ENCODE results near the gene RUNX2.
"Not testable (repeated sequence)": the region's sequence is repeated elsewhere in the genome, so short reads cannot be mapped to it uniquely, and the experiment has no call there.

The RUNX2 gene

GRCh38 chr6:45448417-45449389 lies 120.6 kb downstream of the RUNX2 start:
- intact Hi-C loops (cut with DNase I) = no loop called here
- no peak for DNase-seq

- DNase-seq = no peak
- intact Hi-C loops (cut with DNase I) = no loop called here
Observed at GRCh38 chr6:45450132-45450531, 122.0 kb downstream of the RUNX2 start.

- DNase-seq = no peak
- intact Hi-C loops (cut with DNase I) = no loop called here
Observed at GRCh38 chr6:45450831-45451230, 122.7 kb downstream of the RUNX2 start.

- intact Hi-C loops (cut with DNase I) = no loop called here
- no peak for DNase-seq
Observed at GRCh38 chr6:45454008-45454911, 126.1 kb downstream of the RUNX2 start.

GRCh38 chr6:45455408-45455807 lies 127.3 kb downstream of the RUNX2 start:
- intact Hi-C loops (cut with DNase I) = no loop called here
- DNase-seq = no peak

- no peak for DNase-seq
- intact Hi-C loops (cut with DNase I) = no loop called here
Observed at GRCh38 chr6:45457141-45457540, 129.0 kb downstream of the RUNX2 start.

GRCh38 chr6:45458672-45459071 lies 130.5 kb downstream of the RUNX2 start:
- no peak for DNase-seq
- intact Hi-C loops (cut with DNase I) = no loop called here

GRCh38 chr6:45460166-45460565 lies 132.0 kb downstream of the RUNX2 start:
- no peak for DNase-seq
- intact Hi-C loops (cut with DNase I) = no loop called here

GRCh38 chr6:45461486-45461885 lies 133.4 kb downstream of the RUNX2 start:
- intact Hi-C loops (cut with DNase I) = no loop called here
- DNase-seq = no peak

GRCh38 chr6:45462190-45463134 lies 134.3 kb downstream of the RUNX2 start:
- DNase-seq = no peak
- intact Hi-C loops (cut with DNase I) = no loop called here

GRCh38 chr6:45464685-45465084 lies 136.6 kb downstream of the RUNX2 start:
- DNase-seq = no peak
- intact Hi-C loops (cut with DNase I) = no loop called here

- no peak for DNase-seq
- intact Hi-C loops (cut with DNase I) = no loop called here
Observed at GRCh38 chr6:45466686-45467085, 138.6 kb downstream of the RUNX2 start.

GRCh38 chr6:45467417-45467816 lies 139.3 kb downstream of the RUNX2 start:
- intact Hi-C loops (cut with DNase I); DNase-seq: not testable (repeated sequence)

- intact Hi-C loops (cut with DNase I) = no loop called here
- DNase-seq = no peak
Observed at GRCh38 chr6:45467853-45468252, 139.7 kb downstream of the RUNX2 start.

- no peak for DNase-seq
- intact Hi-C loops (cut with DNase I) = no loop called here
Observed at GRCh38 chr6:45469663-45470062, 141.5 kb downstream of the RUNX2 start.

- DNase-seq = no peak
- intact Hi-C loops (cut with DNase I) = no loop called here
Observed at GRCh38 chr6:45470131-45470738, 142.1 kb downstream of the RUNX2 start.

GRCh38 chr6:45472382-45472781 lies 144.3 kb downstream of the RUNX2 start:
- intact Hi-C loops (cut with DNase I) = no loop called here
- peak in 2 of 10 donors; percentile 19 to 31 for DNase-seq

- DNase-seq = no peak
- intact Hi-C loops (cut with DNase I) = no loop called here
Observed at GRCh38 chr6:45473121-45473993, 145.2 kb downstream of the RUNX2 start.

GRCh38 chr6:45474376-45474775 lies 146.2 kb downstream of the RUNX2 start:
- DNase-seq = no peak
- intact Hi-C loops (cut with DNase I) = no loop called here

All from posterior cingulate gyrus (tissue), 11 donors.